Activated CD8-positive, alpha-beta memory T cell treated with anti-CD3 and anti-CD28 coated beads for 24 hours (primary cell): ENCODE data around the gene EPAS1.
A peak's percentile ranks its signal among the peaks of the same experiment; 100 is the strongest.

Experiments
- DNase-seq: peaks from one replicate; pipeline ENCODE4 v3.0.0-alpha.2; 2020

EPAS1 gene

GRCh38 chr2:46367286-46367685, 70.1 kb downstream of the EPAS1 start:
- DNase-seq = no peak

- no peak for DNase-seq
These were observed 71.2 kb downstream of the EPAS1 start for GRCh38 chr2:46368401-46368800.

GRCh38 chr2:46369783-46370182, 72.6 kb downstream of the EPAS1 start:
- DNase-seq = no peak

GRCh38 chr2:46371854-46372253, 74.6 kb downstream of the EPAS1 start:
- DNase-seq = no peak

- DNase-seq = no peak
These were observed 75.3 kb downstream of the EPAS1 start for GRCh38 chr2:46372475-46372874.

GRCh38 chr2:46373238-46373637, 76.0 kb downstream of the EPAS1 start:
- no peak for DNase-seq

GRCh38 chr2:46375566-46376125, 78.4 kb downstream of the EPAS1 start:
- peak; percentile 21 for DNase-seq

- no peak for DNase-seq
These were observed 79.4 kb downstream of the EPAS1 start for GRCh38 chr2:46376586-46376985.

GRCh38 chr2:46377101-46377581, 79.9 kb downstream of the EPAS1 start:
- DNase-seq = peak; percentile 38

- peak; percentile 32 for DNase-seq
These were observed 80.7 kb downstream of the EPAS1 start for GRCh38 chr2:46377666-46378560.

- no peak for DNase-seq
These were observed 81.4 kb downstream of the EPAS1 start for GRCh38 chr2:46378616-46379015.

- no peak for DNase-seq
These were observed 82.2 kb downstream of the EPAS1 start for GRCh38 chr2:46379213-46380037.

GRCh38 chr2:46380038-46380940, 83.1 kb downstream of the EPAS1 start:
- DNase-seq = peak; percentile 15

GRCh38 chr2:46381263-46381849, 84.1 kb downstream of the EPAS1 start:
- peak; percentile 43 for DNase-seq

- peak; percentile 37 for DNase-seq
These were observed 84.7 kb downstream of the EPAS1 start for GRCh38 chr2:46381871-46382270.

GRCh38 chr2:46382331-46383112, 85.3 kb downstream of the EPAS1 start:
- DNase-seq = peak; percentile 42

GRCh38 chr2:46383113-46383395, 85.8 kb downstream of the EPAS1 start:
- DNase-seq = peak; percentile 40

- DNase-seq = peak; percentile 35
These were observed 86.7 kb downstream of the EPAS1 start for GRCh38 chr2:46383784-46384456.

GRCh38 chr2:46384457-46384815, 87.2 kb downstream of the EPAS1 start:
- DNase-seq = no peak

GRCh38 chr2:46385786-46386577, 88.8 kb downstream of the EPAS1 start:
- peak; percentile 49 for DNase-seq
